SU-DHL-6 (cell line): ENCODE results near the gene TMEM60.

Experiments
- CTCF ChIP-seq: fragments of 200-600 bp; sonication (generic); IDR thresholded peaks from one replicate; pipeline ENCODE4 v1.5.1; 2017; ENCODE audit warnings: antibody characterized with exemption, mild to moderate bottlenecking, low read length, moderate library complexity; ENCODE audit not compliant: insufficient read depth, poor library complexity, severe bottlenecking
- EZH2phosphoT487 ChIP-seq: fragments of 200-600 bp; sonication (generic), shearing (Covaris generic); conservative IDR thresholded peaks from 2 replicates; pipeline ENCODE4 v1.6.1; 2018; ENCODE audit warnings: mild to moderate bottlenecking, antibody characterized with exemption, low read length, moderate library complexity, mixed read lengths

GRCh38 chr7:77794000-77794399 lies 4.2 kb downstream of the TMEM60 start:
- TF ChIP-seq CTCF (no peak), EZH2phosphoT487 (no peak)
